ENCODE results near the gene COLGALT1.
A peak's percentile ranks its signal among the peaks of the same experiment; 100 is the strongest.
"Not testable (repeated sequence)": the region's sequence is repeated elsewhere in the genome, so short reads cannot be mapped to it uniquely, and the experiment has no call there.

Gene COLGALT1

GRCh38 chr19:17555480-17555928 lies at the start of gene COLGALT1:
Gene COLGALT1, plus strand, starts transcription at chr19:17555649. Its CDS starts 65 bp downstream, at chr19:17555714.
- peak; percentile 99 for DNase-seq (ENCODE audit: low spot score)

GRCh38 chr19:17506745-17507144 lies 48.7 kb upstream of the COLGALT1 start:
- no peak for DNase-seq (ENCODE audit: low spot score)

GRCh38 chr19:17508558-17508933 lies 46.9 kb upstream of the COLGALT1 start:
- not testable (repeated sequence) for DNase-seq (ENCODE audit: low spot score)

GRCh38 chr19:17510220-17510993 lies 45.0 kb upstream of the COLGALT1 start:
- DNase-seq (ENCODE audit: low spot score): no peak

GRCh38 chr19:17511724-17512573 lies 43.5 kb upstream of the COLGALT1 start:
- peak; percentile 94 for DNase-seq (ENCODE audit: low spot score)

- DNase-seq (ENCODE audit: low spot score): no peak
Observed at GRCh38 chr19:17512574-17512939, 42.9 kb upstream of the COLGALT1 start.

- peak; percentile 27 for DNase-seq (ENCODE audit: low spot score)
Observed at GRCh38 chr19:17515408-17516149, 39.9 kb upstream of the COLGALT1 start.

- no peak for DNase-seq (ENCODE audit: low spot score)
Observed at GRCh38 chr19:17517898-17518297, 37.6 kb upstream of the COLGALT1 start.

GRCh38 chr19:17518654-17519053 lies 36.8 kb upstream of the COLGALT1 start:
- DNase-seq (ENCODE audit: low spot score): not testable (repeated sequence)

GRCh38 chr19:17519967-17520366 lies 35.5 kb upstream of the COLGALT1 start:
- DNase-seq (ENCODE audit: low spot score): no peak

GRCh38 chr19:17520865-17521264 lies 34.6 kb upstream of the COLGALT1 start:
- DNase-seq (ENCODE audit: low spot score): no peak

GRCh38 chr19:17522988-17523872 lies 32.2 kb upstream of the COLGALT1 start:
- no peak for DNase-seq (ENCODE audit: low spot score)

- no peak for DNase-seq (ENCODE audit: low spot score)
Observed at GRCh38 chr19:17524651-17525050, 30.8 kb upstream of the COLGALT1 start.

GRCh38 chr19:17525141-17525540 lies 30.3 kb upstream of the COLGALT1 start:
- DNase-seq (ENCODE audit: low spot score): no peak

- DNase-seq (ENCODE audit: low spot score): no peak
Observed at GRCh38 chr19:17526922-17527321, 28.5 kb upstream of the COLGALT1 start.

- no peak for DNase-seq (ENCODE audit: low spot score)
Observed at GRCh38 chr19:17527326-17527725, 28.1 kb upstream of the COLGALT1 start.

- DNase-seq (ENCODE audit: low spot score): no peak
Observed at GRCh38 chr19:17528610-17529009, 26.8 kb upstream of the COLGALT1 start.

- DNase-seq (ENCODE audit: low spot score): no peak
Observed at GRCh38 chr19:17529239-17530158, 25.9 kb upstream of the COLGALT1 start.

- no peak for DNase-seq (ENCODE audit: low spot score)
Observed at GRCh38 chr19:17530586-17530985, 24.9 kb upstream of the COLGALT1 start.

GRCh38 chr19:17532116-17532515 lies 23.3 kb upstream of the COLGALT1 start:
- no peak for DNase-seq (ENCODE audit: low spot score)
